HEK293T (cell line): ENCODE results near the gene ANXA5.

Source experiments
- CTCF ChIA-PET: fragments of 350-600 bp; formaldehyde crosslinking; extraction: SDS; loops from one replicate; lab custom pipeline; 2021; ENCODE audit warnings: antibody characterized with exemption, inconsistent platforms; lab: Yijun Ruan, JAX
- POLR2A ChIA-PET: fragments of 350-600 bp; formaldehyde crosslinking; extraction: SDS; loops from one replicate; lab custom pipeline; 2020; ENCODE audit warnings: antibody characterized with exemption, inconsistent platforms; lab: Yijun Ruan, JAX
- DNase-seq: peaks from one replicate; pipeline ENCODE4 v3.0.0; 2012; ENCODE audit warnings: mixed read lengths; ENCODE audit errors: extremely low spot score
- ARNT ChIP-seq: fragments of 450-650 bp; IDR thresholded peaks from 2 replicates; pipeline ENCODE4 v1.6.1; 2017; ENCODE audit warnings: mild to moderate bottlenecking
- BHLHE40 ChIP-seq: fragments of 450-650 bp; IDR thresholded peaks from 2 replicates; pipeline ENCODE4 v1.6.1; 2016; ENCODE audit warnings: mild to moderate bottlenecking, moderate library complexity, borderline replicate concordance
- CTBP1 ChIP-seq: fragments of 450-650 bp; IDR thresholded peaks from 2 replicates; pipeline ENCODE4 v1.6.1; 2016; ENCODE audit warnings: borderline replicate concordance
- ELF4 ChIP-seq: fragments of 450-650 bp; IDR thresholded peaks from 2 replicates; pipeline ENCODE4 v1.6.1; 2017; ENCODE audit warnings: antibody characterized with exemption
- FOXA1 ChIP-seq: fragments of 450-650 bp; IDR thresholded peaks from 2 replicates; pipeline ENCODE4 v1.6.1; 2016; ENCODE audit warnings: mild to moderate bottlenecking
- FOXK2 ChIP-seq: fragments of 450-650 bp; IDR thresholded peaks from 2 replicates; pipeline ENCODE4 v1.6.1; 2016; ENCODE audit warnings: mild to moderate bottlenecking
- FOXM1 ChIP-seq: fragments of 450-650 bp; IDR thresholded peaks from 2 replicates; pipeline ENCODE4 v1.6.1; 2017; ENCODE audit warnings: mild to moderate bottlenecking, borderline replicate concordance
- HDGF ChIP-seq: fragments of 450-650 bp; IDR thresholded peaks from 2 replicates; pipeline ENCODE4 v1.6.1; 2017; ENCODE audit warnings: antibody characterized with exemption, borderline replicate concordance
- L3MBTL2 ChIP-seq: fragments of 450-650 bp; conservative IDR thresholded peaks from 2 replicates; pipeline ENCODE4 v1.6.1; 2016; ENCODE audit warnings: mild to moderate bottlenecking
- LEF1 ChIP-seq: fragments of 450-650 bp; IDR thresholded peaks from 2 replicates; pipeline ENCODE4 v1.6.1; 2017; ENCODE audit warnings: mild to moderate bottlenecking, borderline replicate concordance
- NFRKB ChIP-seq: fragments of 450-650 bp; IDR thresholded peaks from 2 replicates; pipeline ENCODE4 v1.6.1; 2016; ENCODE audit warnings: mild to moderate bottlenecking, moderate library complexity
- SP1 ChIP-seq: fragments of 450-650 bp; IDR thresholded peaks from 2 replicates; pipeline ENCODE4 v1.6.1; 2017
- SUZ12 ChIP-seq: fragments of 450-650 bp; IDR thresholded peaks from 2 replicates; pipeline ENCODE4 v1.6.1; 2016; ENCODE audit warnings: mild to moderate bottlenecking
- TARDBP ChIP-seq: fragments of 450-650 bp; IDR thresholded peaks from 2 replicates; pipeline ENCODE4 v1.6.1; 2016
- ZNF384 ChIP-seq: fragments of 450-650 bp; IDR thresholded peaks from 2 replicates; pipeline ENCODE4 v1.6.1; 2016
- TF ChIP-seq, protein P1 (sequence below): fragments of 450-650 bp; IDR thresholded peaks from 2 replicates; pipeline ENCODE4 v1.6.1; 2016

Gene ANXA5

DNA sequence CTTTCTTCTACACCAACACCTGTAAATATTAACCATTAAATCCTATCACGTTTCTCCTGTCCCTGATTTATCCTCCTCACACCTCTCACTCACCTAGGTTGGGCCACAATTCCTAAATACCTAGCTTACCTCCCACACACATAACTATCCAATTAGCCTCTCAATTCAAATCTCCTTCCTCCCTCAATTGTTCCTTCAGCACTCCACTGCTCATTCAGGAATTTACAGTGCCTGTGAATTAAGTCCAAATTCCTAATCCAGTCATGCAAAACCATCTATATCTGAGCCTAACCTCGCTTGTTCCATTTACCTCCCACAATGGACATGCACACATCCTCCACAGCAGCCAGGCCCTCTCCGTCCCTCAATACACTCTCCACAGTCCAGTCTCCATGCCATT is 17.5 kb downstream of the ANXA5 start:
- DNase-seq = no peak
- CTCF ChIA-PET = no interaction called here
- TF ChIP-seq LEF1 (no peak), CTBP1 (no peak), BHLHE40 (no peak), SP1 (no peak), NFRKB (no peak), TARDBP (no peak), ARNT (no peak), HDGF (no peak), FOXA1 (no peak), ZNF384 (no peak)
- POLR2A ChIA-PET = no interaction called here

DNA sequence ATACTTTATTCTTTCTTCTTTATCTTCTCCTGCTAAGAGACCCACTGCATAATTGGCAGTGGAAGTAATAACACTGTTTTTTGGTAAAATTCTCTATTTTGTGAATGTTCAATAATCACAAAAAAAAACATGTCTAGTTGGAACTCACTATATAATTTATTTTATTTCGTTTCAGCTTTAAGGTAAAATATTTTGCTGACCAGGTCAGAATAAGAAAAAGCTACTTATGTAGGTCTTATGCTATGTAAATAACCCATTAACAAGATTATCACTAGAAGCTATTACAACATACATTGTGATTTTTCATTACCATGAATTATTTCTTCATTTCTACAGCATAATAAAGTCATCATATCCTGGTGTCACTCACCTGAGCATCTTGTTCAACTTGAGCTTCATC is 19.3 kb downstream of the ANXA5 start:
- CTCF ChIA-PET = no interaction called here
- POLR2A ChIA-PET = no interaction called here
- no peak for DNase-seq
- TF ChIP-seq TARDBP = no peak
- TF ChIP-seq NFRKB = no peak
- no peak for TF ChIP-seq FOXK2
- TF ChIP-seq LEF1 = no peak
- TF ChIP-seq SUZ12 = no peak
- no peak for TF ChIP-seq CTBP1
- no peak for TF ChIP-seq ZNF384
- no peak for TF ChIP-seq BHLHE40
- TF ChIP-seq L3MBTL2 = no peak
- TF ChIP-seq ARNT = no peak
- no peak for TF ChIP-seq SP1

DNA sequence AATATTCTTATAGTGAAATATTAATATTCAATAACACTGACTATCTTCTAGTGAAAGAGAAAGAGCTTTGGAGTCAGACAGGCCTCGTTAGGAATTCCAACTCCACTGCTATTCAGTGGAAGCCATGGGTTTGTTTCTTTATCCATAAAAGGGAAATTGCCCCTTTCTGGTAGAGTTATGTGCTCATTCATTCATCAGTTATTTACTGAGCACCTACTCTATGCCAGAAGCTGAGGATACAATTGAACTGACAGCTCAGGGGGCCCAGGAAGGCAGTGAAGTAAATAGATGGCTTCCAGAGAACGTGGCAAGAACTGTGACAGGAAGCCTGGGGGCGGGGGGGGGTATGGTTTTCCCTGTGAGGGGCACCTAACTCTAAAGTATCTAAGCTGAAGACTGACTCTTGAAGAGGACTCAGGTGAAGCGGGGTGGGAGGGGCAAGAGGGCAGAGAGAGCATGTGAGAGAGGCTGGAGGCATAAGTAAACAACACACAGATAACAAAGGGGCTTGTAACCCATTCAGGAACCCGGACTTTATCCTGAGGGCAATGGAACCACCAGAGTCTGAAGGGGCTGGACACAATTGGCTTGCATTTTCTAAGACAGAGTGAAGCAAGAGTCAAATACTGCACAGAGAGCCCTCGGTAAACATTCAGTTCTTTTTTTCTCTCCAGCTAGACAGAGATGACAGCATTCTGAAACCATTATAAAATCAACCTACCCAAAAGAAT is 20.3 kb downstream of the ANXA5 start:
- TF ChIP-seq BHLHE40 = no peak
- DNase-seq = no peak
- ChIA-PET POLR2A (no interaction called here), CTCF (no interaction called here)

DNA sequence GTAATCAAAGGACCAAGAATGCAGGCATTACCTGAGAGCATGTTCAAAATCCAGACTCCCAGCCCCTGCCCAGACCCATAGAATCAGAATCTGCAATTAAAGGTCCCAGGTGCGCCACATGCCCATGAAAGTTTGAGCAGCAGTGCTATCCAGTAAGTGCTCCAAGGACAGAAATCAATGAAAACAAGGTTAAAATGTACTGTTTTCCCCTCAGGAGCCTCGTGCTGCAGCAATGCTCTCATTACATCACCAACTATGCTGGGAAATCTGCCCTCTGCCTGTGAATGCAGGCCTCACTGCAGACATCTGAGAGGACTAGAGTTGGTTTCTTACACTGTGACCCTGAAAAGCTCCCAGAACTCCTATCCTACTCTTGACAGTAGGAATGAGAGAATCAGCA is 21.1 kb downstream of the ANXA5 start:
- DNase-seq = no peak
- CTCF ChIA-PET = no interaction called here
- POLR2A ChIA-PET = no interaction called here
- TF ChIP-seq FOXA1 (no peak), SUZ12 (no peak), CTBP1 (no peak), LEF1 (no peak), BHLHE40 (no peak), ARNT (no peak), ELF4 (no peak), ZNF384 (no peak), NFRKB (no peak), SP1 (no peak), L3MBTL2 (no peak), HDGF (no peak), FOXK2 (no peak), TARDBP (no peak), FOXM1 (no peak)
- TF ChIP-seq, protein P1, sequence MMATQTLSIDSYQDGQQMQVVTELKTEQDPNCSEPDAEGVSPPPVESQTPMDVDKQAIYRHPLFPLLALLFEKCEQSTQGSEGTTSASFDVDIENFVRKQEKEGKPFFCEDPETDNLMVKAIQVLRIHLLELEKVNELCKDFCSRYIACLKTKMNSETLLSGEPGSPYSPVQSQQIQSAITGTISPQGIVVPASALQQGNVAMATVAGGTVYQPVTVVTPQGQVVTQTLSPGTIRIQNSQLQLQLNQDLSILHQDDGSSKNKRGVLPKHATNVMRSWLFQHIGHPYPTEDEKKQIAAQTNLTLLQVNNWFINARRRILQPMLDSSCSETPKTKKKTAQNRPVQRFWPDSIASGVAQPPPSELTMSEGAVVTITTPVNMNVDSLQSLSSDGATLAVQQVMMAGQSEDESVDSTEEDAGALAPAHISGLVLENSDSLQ = no peak

DNA sequence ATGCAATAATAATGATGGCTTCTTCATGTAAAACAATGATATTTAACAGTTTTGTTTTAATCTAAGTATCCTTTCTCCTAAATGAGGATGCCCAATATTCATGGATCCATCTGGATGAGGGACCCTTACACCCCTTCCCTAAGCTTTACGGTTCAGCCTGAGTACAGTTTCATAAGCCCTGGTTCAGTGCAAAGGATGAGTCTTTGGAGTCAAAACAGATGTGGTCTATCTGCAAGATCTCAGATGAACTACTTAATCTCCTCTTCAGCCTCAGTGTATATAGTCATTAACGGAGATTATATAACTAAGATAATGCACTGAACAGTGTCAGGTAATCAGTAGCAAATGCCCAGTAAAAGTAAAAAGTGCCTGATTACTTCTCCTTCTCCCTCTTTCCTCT is 22.1 kb downstream of the ANXA5 start:
- POLR2A ChIA-PET = no interaction called here
- CTCF ChIA-PET = no interaction called here
- DNase-seq = no peak
- TF ChIP-seq SP1 = no peak
- no peak for TF ChIP-seq SUZ12
- TF ChIP-seq LEF1 = no peak
- TF ChIP-seq ARNT = no peak
- TF ChIP-seq FOXM1 = no peak
- no peak for TF ChIP-seq NFRKB
- no peak for TF ChIP-seq TARDBP
- no peak for TF ChIP-seq CTBP1
- no peak for TF ChIP-seq L3MBTL2
- no peak for TF ChIP-seq FOXA1
- TF ChIP-seq ELF4 = no peak
- TF ChIP-seq ZNF384 = no peak
- no peak for TF ChIP-seq FOXK2
- TF ChIP-seq, protein P1 = no peak
- TF ChIP-seq BHLHE40 = no peak
- TF ChIP-seq HDGF = no peak

DNA sequence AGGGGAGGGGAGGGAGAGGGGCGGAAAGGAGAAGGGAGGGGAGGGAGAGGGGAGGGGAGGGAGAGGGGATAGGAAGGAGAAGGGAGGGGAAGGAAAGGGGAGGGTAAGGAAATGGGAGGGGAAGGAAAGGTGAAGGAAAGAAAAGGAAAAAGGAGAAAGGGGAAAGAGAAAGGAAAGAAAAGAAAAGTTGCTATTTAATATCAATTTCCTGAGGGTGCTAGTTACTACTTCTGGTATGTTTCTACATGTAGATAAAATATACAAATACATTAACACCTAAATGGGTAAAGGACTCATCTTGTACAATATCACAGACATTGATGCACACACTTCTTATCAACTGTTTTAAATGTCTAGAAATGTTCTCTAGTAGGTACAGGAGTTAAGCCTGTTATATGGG is 22.6 kb downstream of the ANXA5 start:
- CTCF ChIA-PET = no interaction called here

More for the DNA sequence above, 22.6 kb downstream of the ANXA5 start:
- POLR2A ChIA-PET = no interaction called here
- no peak for DNase-seq
- no peak for TF ChIP-seq BHLHE40
- no peak for TF ChIP-seq LEF1
- no peak for TF ChIP-seq SUZ12
- no peak for TF ChIP-seq ELF4
- TF ChIP-seq CTBP1 = no peak
- TF ChIP-seq, protein P1 = no peak
- TF ChIP-seq SP1 = no peak
- TF ChIP-seq NFRKB = no peak
- TF ChIP-seq TARDBP = no peak
- TF ChIP-seq ARNT = no peak
- TF ChIP-seq FOXK2 = no peak
- TF ChIP-seq FOXA1 = no peak
- TF ChIP-seq FOXM1 = no peak
- TF ChIP-seq L3MBTL2 = no peak
- TF ChIP-seq HDGF = no peak
